Thyroid gland (tissue), 4 donors: ENCODE results near the gene RIMBP2. TPM values are rescaled to one million over a fixed set of nuclear protein-coding genes. Genes with fewer than 3 reads are reported as not detected.

ENCODE experiments used
- DNase-seq, 2 donors: peaks; one replicate each; pipeline ENCODE4 v3.0.0-alpha.2; 2019
- H3K27ac ChIP-seq, 3 donors: fragments of 200-600 bp; sonication (generic); 1 replicate in 2 of 3; 2 replicates in 1 of 3; pipeline ENCODE4 v1.5.1; 2016 to 2019; ENCODE audit warnings: mild to moderate bottlenecking in 1 of 3, moderate library complexity in 1 of 3
- H3K27me3 ChIP-seq: fragments of 200-600 bp; sonication (generic); one replicate; pipeline ENCODE4 v1.5.1; 2019
- H3K36me3 ChIP-seq, 2 donors: fragments of 200-600 bp; sonication (generic); one replicate each; pipeline ENCODE4 v1.5.1; 2016 to 2019
- H3K4me1 ChIP-seq, 2 donors: fragments of 200-600 bp; sonication (generic); one replicate each; pipeline ENCODE4 v1.5.1; 2017 to 2019
- H3K4me3 ChIP-seq, 3 donors: fragments of 200-600 bp; sonication (generic); replicated peaks in 1 of 3; 1 replicate in 2 of 3; 2 replicates in 1 of 3; pipeline ENCODE4 v1.5.1; 2016; ENCODE audit warnings: mild to moderate bottlenecking in 1 of 3
- H3K9me3 ChIP-seq: fragments of 200-600 bp; sonication (generic); one replicate; pipeline ENCODE4 v1.5.1; 2017
- CTCF ChIP-seq, 6 experiments: fragments of 200-600 bp in 3 of 6; fragments of 450-650 bp in 3 of 6; sonication (generic) in 3 of 6; IDR thresholded peaks; one replicate each; pipeline ENCODE4 v1.5.1; 2016 to 2019; ENCODE audit warnings: antibody characterized with exemption in 6 of 6, mild to moderate bottlenecking in 2 of 6, inconsistent platforms in 1 of 6, moderate library complexity in 1 of 6
- POLR2A ChIP-seq, 2 donors: fragments of 450-650 bp; IDR thresholded peaks; one replicate each; pipeline ENCODE4 v1.6.1; 2017; ENCODE audit warnings: antibody characterized with exemption in 2 of 2, mild to moderate bottlenecking in 2 of 2, moderate library complexity in 1 of 2
- WGBS, 2 donors: methylation state at CpG; one replicate each; pipeline ENCODE4 v1.1.5; 2017; 5-methylcytosine and 5-hydroxymethylcytosine counted together
- intact Hi-C: fragments of 100-400 bp; cut with DNase I; formaldehyde crosslinking; loops from one replicate; pipeline ENCODE4 v1.15.1; 2023
- total RNA-seq, 4 donors: library from RNA; depleted of rRNA; stranded (reverse); fragments of >200 nt; gene quantifications; one replicate each; pipeline ENCODE4 v1.2.3, GENCODE V29; 2016

Gene RIMBP2
- total RNA-seq, 4 donors from 2014 or later = 0.11 to 2.2 (median 0.63) TPM

GRCh38 chr12:130474599-130475269 is 241.4 kb downstream of the RIMBP2 start:
- H3K4me3 ChIP-seq = no peak overlapping the region
- DNase-seq = no peak

GRCh38 chr12:130473266-130473665 is 242.8 kb downstream of the RIMBP2 start:
- Histone ChIP-seq H3K9me3 (no peaks in the 10 kb centered on the region), H3K4me1 (no peaks in the 10 kb centered on the region)

More at GRCh38 chr12:130474599-130475269, 241.4 kb downstream of the RIMBP2 start:
- no peaks in the 10 kb centered on the region for H3K27me3 ChIP-seq
- 82 to 84% methylated on average over 25 to 27 of the region's 27 CpGs for WGBS, 2 donors
- intact Hi-C loops = no loop called here
- no peaks in the 10 kb centered on the region for H3K36me3 ChIP-seq
- H3K27ac ChIP-seq = no peak overlapping the region
- H3K9me3 ChIP-seq = no peaks in the 10 kb centered on the region
- TF ChIP-seq CTCF (IDR thresholded peaks at IDR 0.05) (no peak), POLR2A (IDR thresholded peaks at IDR 0.05) (no peak)
- no peaks in the 10 kb centered on the region for H3K4me1 ChIP-seq

GRCh38 chr12:130470969-130471368 is 245.1 kb downstream of the RIMBP2 start:
- TF ChIP-seq CTCF (IDR thresholded peaks at IDR 0.05) (no peak), POLR2A (IDR thresholded peaks at IDR 0.05) (no peak)
- H3K27ac ChIP-seq = no peak overlapping the region
- intact Hi-C loops = no loop called here
- no peaks in the 10 kb centered on the region for H3K36me3 ChIP-seq
- peaks cover under 1 to 1% of the 10 kb centered on the region in 2 donors for H3K4me1 ChIP-seq
- no peak for DNase-seq
- 85 to 93% methylated on average over 5 to 6 of the region's 6 CpGs for WGBS, 2 donors
- no peak overlapping the region for H3K4me3 ChIP-seq
- H3K27me3 ChIP-seq = no peaks in the 10 kb centered on the region
- no peaks in the 10 kb centered on the region for H3K9me3 ChIP-seq

More at GRCh38 chr12:130473266-130473665, 242.8 kb downstream of the RIMBP2 start:
- no peak overlapping the region for H3K27ac ChIP-seq
- 78 to 83% methylated on average over 17 of the region's 17 CpGs for WGBS, 2 donors
- intact Hi-C loops = no loop called here
- H3K36me3 ChIP-seq = no peaks in the 10 kb centered on the region
- H3K27me3 ChIP-seq = no peaks in the 10 kb centered on the region
- no peak overlapping the region for H3K4me3 ChIP-seq
- TF ChIP-seq POLR2A (IDR thresholded peaks at IDR 0.05) (no peak), CTCF (IDR thresholded peaks at IDR 0.05) (no peak)
- DNase-seq = no peak

GRCh38 chr12:130469552-130469951 is 246.5 kb downstream of the RIMBP2 start:
- DNase-seq = no peak
- H3K9me3 ChIP-seq = no peaks in the 10 kb centered on the region
- intact Hi-C loops = no loop called here
- no peak overlapping the region for H3K4me3 ChIP-seq
- H3K36me3 ChIP-seq = no peaks in the 10 kb centered on the region
- peaks cover 8 to 11% of the 10 kb centered on the region in 2 donors for H3K4me1 ChIP-seq
- no peak overlapping the region for H3K27ac ChIP-seq
- TF ChIP-seq CTCF (IDR thresholded peaks at IDR 0.05) (no peak), POLR2A (IDR thresholded peaks at IDR 0.05) (no peak)
- WGBS, 2 donors = 81 to 84% methylated on average over 6 to 7 of the region's 7 CpGs
- H3K27me3 ChIP-seq = no peaks in the 10 kb centered on the region

GRCh38 chr12:130468700-130469245 is 247.3 kb downstream of the RIMBP2 start:
- H3K27me3 ChIP-seq = no peaks in the 10 kb centered on the region
- intact Hi-C loops = no loop called here
- no peak overlapping the region for H3K4me3 ChIP-seq
- peaks cover 8 to 11% of the 10 kb centered on the region in 2 donors for H3K4me1 ChIP-seq
- H3K9me3 ChIP-seq = no peaks in the 10 kb centered on the region
- TF ChIP-seq POLR2A (IDR thresholded peaks at IDR 0.05) (no peak), CTCF (IDR thresholded peaks at IDR 0.05) (no peak)
- DNase-seq = no peak
- 96% methylated on average over 15 to 16 of the region's 24 CpGs for WGBS, 2 donors
- no peak overlapping the region for H3K27ac ChIP-seq
- H3K36me3 ChIP-seq = no peaks in the 10 kb centered on the region
